HTR-8/SVneo (cell line): ENCODE results near the gene PABPN1.
"Not testable (repeated sequence)": the region's sequence is repeated elsewhere in the genome, so short reads cannot be mapped to it uniquely, and the experiment has no call there.

ENCODE experiments used
- DNase-seq: peaks from one replicate; pipeline ENCODE4 v3.0.0; 2011; ENCODE audit warnings: low spot score, mixed read lengths; ENCODE audit not compliant: insufficient read length
- FAIRE-seq: peaks from 2 replicates; lab custom pipeline; 2011; peaks lifted over from hg19 to GRCh38; lab: Jason Lieb, UNC

PABPN1 gene

DNA sequence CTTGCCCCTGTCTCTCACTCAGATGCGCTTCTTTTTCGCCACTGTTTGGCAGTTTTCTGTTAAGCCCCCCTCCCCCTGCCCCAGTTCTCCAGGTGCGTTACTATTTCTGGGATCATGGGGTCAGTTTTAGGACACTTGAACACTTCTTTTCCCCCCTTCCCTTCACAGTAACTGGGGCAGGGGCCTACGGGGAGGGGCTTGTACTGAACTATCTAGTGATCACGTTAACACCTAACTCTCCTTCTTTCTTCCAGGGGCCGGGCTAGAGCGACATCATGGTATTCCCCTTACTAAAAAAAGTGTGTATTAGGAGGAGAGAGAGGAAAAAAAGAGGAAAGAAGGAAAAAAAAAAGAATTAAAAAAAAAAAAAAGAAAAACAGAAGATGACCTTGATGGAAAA is 3.7 kb downstream of the PABPN1 start:
- DNase-seq, result no peak
- FAIRE-seq, result no peak

DNA sequence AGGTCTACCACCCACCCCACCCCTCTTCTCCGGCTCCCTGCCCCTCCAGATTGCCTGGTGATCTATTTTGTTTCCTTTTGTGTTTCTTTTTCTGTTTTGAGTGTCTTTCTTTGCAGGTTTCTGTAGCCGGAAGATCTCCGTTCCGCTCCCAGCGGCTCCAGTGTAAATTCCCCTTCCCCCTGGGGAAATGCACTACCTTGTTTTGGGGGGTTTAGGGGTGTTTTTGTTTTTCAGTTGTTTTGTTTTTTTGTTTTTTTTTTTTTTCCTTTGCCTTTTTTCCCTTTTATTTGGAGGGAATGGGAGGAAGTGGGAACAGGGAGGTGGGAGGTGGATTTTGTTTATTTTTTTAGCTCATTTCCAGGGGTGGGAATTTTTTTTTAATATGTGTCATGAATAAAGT is 4.5 kb downstream of the PABPN1 start:
- not testable (repeated sequence) for DNase-seq, FAIRE-seq

DNA sequence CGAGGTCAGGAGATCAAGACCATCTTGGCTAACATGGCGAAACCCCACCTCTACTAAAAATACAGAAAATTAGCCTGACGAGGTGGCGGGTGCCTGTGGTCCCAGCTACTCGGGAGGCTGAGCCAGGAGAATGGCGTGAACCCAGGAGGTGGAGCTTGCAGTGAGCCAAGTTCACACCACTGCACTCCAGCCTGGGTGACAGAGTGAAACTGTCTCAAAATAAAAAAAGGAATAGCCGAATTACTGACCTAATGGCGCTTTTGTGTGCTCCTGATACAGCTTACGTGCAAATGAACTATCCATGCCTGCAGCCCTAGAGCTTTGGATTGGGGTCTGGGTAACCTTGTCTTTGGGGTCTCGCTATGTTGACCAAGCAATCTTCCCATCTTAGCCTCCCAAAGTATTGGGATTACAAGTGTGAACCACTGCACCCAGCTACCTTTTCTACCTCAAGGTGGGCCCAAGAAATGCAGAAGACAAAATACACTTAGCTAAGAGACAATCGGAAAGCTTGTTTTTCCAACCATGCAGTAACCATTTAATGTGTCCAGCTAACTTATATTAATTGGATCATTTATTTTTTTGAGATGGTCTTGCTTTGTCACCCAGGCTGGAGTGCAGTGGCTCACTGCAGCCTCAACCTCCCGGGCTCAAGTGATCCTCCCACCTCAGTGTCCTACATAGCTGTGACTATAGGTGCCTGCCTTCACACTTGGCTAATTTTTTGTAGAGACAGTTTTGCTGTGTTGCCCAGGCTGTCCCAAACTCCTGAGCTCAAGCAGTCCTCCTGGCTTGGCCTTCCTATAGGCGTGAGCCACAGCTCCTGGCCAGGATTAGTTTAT is 5.5 kb downstream of the PABPN1 start:
- FAIRE-seq, result no peak
- DNase-seq, result no peak

DNA sequence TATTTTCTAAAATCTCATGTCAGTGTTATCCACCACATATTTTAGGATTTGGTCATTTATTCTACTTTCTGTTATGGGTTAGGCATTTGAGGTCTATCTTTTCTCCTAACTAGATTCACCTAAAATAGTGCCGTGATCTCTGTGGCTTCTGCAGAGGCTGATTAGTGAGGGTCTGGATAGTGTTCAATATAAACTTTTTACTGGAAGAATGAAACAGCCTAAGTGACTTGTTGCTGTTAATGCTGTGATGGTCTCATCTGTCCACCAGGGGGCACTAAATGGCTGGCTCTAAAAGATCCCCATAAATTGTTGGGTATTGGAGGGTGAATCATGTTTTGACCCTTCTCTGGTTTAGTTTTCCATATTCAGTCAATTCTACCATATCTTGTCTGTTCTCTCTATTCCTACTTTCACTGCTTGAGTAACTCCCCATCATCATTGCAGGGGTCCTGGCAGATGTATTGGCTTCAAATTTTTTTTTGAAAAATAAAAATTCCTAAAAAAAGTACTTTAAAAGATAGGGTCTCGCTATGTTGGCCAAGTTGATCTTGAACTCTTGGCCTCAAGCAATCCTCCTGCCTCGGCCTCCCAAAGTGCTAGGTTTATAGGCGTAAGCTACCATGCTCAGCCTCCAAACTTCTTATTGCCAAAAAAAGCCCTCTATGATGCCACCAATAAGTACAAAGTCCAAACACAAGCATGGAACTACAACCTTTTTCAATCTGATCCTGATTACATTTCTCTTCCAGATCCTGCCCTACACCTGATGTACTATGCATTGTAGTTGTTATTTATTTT is 6.9 kb downstream of the PABPN1 start:
- FAIRE-seq (no peak), DNase-seq (peak; percentile 62)

DNA sequence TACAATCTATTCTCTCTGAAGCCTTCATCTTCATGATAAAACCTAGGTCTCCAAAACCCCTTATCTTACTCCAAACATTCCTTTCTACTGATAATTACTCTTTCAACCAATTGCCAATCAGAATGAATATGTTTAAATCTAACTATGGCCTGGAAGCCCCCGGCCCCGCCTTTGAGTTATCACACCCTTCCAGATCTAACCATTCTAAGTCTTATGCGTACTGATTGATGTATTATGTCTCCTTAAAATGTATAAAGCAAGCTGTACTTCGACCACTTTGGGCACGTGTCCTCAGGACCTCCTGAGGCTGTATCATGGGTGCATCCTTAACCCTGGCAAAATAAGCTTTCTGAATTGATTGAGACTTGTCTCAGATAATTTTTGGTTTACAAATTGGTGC is 14.4 kb downstream of the PABPN1 start:
- DNase-seq (no peak), FAIRE-seq (no peak)

DNA sequence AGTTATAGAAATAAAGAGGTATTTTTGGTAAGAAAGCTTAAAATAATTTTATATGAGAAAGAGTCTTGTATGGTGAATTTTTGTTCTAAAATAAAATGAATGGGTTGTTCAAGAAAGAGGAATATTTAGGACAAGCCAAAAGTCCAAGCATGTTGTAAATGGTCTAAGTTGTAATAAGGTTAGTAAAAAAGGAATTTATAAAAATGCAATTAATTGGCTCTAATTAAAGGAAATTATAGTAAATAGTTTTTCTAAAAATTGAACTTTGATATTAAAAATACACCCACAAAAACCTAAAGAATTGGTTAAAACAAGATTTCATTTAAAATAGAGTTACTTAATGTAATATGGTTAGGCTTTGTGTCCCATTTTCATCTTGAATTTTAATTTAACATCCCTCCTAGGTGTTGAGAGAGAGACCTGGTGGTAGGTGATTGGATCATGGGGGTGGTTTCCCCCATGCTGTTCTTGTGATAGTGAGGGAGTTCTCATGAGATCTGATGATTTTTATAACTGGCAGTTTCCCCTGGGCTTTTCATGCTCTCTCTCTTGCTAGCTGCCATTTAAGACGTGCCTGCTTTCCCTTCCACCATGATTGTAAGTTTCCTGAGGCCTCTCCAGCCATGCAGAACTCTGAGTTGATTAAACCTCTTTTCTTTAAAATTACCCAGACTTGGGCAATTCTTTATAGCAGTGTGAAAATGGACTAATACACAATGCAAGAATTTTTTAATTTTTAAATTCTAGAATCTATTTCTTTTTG is 18.4 kb downstream of the PABPN1 start:
- DNase-seq (no peak), FAIRE-seq (no peak)

DNA sequence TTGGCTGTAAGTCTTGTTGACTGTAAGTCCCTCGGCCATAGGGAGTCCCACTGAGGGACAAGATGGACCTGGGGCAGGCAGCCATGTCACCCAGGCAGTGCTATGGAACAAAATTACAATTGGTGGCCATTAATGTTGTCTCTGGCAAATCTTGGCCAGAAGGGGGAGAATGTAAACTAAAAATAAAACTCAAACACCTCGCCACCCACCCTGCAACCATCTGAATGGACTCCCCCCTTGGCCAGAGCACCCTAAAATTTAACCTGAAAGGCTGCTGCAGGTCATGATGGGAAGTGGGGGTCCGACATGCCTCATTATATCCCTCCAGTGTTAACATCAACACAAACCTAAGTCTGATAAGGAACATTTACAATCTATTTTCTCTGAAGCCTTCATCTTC is 23.2 kb downstream of the PABPN1 start:
- FAIRE-seq (no peak), DNase-seq (no peak)

DNA sequence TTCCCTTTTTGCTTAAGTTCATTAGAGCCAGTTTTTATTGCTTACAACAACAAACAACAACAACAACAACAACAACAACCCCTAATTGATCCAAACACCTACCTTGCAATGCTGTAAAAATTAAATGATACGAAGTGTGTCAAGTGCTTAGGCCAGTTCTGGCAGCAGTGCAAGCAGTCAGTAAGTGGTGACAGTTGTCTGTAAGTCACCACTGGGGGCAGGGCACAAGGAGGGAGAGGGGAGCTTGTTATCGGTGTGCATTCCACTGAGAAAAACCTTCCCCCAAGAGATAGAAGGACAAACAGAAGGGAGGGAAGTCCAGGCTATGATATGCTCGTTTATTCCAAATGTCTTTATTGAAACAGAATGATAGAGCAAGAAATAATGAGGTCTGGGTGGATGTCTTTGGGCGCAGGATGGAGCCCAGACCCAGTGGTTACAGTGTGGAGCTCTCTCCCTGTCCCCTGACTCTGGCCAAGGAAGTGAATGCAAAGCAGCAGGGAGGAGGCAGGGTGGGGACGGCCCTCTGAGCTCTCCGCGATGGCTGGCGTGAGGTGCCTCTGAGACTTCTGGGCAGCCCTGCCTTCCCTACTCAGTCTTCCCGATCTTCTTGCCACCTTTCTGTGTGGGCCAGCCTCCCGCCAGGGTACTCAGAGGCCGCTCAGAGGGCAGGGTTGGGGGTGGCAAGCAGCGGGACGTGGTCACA is 24.9 kb downstream of the PABPN1 start:
- DNase-seq, result no peak
- FAIRE-seq, result no peak

DNA sequence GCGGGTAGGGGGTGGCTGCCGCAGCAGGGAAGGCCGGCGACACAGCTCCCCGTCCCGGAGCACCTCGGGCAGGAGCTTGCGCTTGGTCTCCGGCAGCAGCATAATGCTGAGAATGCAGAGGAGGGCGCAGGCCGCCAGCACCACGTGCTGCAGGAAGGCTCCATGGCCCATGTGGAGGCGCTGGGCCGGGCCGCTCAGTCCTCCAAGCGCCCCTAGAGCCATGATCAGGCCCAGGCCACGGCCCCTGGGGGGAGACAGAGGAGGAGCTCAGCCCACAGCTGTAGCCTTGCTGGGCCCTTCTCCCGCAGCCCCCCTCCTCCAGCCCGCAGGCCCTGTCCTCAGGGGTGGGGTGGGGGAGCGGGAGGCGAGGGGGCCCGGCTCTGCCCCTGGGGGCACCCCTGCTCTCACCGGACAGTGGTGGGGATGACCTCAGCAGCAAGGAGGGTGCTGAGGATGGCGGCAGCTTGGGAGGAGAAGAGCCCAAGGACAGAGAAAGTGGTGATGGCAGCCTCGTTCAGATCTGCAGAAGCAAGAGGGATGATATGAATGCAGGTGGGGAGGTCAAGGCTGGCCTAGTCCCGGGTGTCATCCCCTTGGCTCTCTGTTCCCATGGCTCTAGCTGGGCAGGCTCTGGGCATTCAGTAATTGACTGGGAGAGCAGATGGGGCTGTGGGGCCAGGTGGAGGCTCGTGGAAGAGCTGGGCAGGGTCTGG is 25.6 kb downstream of the PABPN1 start:
- DNase-seq (no peak), FAIRE-seq (no peak)

DNA sequence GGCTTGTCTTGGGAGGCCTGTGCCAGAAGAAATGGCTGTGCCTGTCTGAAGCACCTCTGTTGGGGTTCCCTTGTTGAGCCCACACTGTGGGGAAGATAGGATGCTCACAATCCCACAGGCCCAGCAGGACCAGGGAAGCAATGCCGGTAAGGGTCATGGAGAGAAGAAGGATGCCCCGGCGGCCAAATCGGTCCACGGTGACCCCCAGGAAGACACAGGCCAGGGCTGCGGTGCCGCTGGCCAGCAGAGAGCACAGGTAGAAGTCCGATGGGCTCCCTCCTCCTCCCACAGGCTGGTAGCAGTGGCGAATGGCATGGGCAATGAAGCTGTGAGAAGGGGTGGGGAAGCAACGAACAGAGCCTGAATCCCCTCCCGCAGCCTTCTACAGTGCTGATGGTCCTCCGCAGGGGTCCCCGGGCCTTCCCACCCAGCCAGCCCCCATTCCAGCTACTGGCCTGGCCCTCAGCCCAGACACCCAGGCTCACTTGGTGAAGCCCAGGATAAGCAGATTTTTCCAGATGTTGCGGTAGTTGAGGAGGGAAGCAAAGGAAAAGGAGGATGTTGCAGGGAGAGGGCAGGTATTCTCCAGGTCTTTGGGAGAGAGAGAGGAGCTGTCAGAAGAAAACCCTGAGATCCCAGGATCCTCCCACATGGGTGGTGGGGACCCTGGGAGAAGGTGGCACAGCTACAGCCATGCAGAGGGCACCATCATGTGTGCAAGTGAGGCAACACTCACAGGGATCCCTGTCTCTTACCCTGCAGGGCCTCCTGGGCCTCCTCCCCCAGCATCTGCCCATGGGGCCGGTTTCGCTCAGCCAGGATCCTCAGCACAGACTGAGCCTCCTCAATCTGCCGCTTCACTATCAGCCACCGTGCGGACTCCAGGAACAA is 26.4 kb downstream of the PABPN1 start:
- FAIRE-seq (no peak), DNase-seq (no peak)

DNA sequence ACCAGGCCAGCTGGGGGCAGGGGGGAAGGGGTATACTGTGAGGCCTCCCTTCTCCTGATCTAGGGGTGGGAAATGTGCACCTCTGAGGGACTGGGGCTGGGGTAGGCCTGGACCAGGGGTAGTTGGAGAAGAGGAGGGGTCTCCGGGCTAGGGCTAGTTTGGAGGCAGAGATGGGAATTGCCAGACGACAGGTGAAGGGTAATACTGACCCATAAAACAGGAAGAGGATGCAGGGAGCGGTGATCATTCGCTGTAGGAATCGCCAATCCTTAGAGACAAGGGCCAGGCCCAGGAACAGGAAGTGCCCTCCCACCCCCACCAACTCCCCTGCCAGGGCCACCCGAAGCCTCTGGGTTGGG is 27.0 kb downstream of the PABPN1 start:
- FAIRE-seq (no peak), DNase-seq (no peak)

DNA sequence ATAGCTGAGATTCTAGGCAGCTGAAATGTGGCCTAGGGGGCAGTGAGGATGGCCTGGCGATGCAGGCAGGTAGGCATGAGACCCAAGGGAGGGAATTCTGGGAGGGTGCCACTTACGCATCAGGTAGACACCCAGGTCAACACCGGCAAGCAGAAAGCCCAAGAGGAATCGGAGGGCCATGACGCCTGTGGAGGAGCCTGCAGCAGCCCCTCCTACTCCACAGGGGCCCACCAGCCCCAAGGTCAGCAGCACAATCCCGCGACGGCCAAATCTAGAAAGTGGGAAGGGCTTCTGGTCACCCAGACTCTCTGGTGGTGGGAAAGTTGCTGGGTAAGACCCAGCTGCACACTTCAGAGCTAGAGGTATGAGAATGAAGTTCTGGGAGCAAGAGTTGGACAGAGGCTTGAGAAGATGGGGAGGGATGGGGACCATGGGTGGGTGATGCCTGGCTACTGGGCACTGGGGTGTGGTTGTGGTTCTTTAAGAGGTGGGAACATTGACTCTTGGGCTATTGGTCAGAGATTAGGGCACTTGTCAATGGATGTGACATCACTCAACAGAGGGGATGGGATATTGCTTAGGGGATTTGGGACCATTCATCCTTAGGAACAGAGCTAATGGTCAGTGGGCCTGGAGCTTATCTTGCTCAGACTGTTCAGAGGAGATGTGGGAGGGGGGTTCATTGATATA is 28.0 kb downstream of the PABPN1 start:
- DNase-seq (no peak), FAIRE-seq (no peak)

DNA sequence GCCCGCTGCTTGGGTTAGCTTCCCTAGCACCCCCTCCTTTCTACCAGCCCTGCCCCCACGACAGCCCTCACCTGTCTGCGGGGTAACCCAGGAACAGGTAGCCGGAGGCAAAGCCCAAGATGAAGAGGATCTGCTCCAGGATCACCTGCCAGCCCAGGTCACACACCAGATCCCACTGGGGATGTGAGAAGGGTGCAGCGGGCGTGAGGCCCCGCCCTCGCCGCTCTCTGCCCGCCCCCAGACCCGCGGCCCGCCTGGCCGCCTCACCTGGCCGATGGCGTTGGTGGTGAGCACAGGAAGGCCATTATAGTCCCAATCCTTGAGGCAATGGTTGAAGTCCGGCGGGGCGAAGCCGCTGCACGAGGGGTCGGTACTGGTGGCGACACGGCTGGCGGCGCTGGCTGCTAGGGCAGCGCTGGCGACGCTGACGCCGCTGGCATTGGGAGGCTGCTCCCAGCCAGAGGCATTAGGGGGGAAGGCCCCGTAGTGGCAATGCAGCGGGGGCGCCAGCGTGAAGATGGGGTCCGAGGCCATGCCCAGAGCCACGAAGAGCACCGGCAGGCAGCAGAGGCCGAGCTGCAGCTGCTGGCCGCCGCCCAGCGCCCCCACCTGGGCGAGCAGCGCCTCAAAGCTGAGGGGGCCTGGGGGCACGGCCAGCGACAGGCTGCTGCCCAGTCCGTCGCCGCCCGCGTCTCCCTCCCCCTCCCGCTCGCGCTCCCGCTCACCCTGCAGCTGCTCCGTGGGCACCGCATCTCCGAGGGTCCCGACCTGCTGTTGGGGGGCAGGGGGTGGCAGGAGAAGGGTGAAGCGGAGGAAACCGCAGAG is 30.6 kb downstream of the PABPN1 start:
- FAIRE-seq (no peak), DNase-seq (no peak)

DNA sequence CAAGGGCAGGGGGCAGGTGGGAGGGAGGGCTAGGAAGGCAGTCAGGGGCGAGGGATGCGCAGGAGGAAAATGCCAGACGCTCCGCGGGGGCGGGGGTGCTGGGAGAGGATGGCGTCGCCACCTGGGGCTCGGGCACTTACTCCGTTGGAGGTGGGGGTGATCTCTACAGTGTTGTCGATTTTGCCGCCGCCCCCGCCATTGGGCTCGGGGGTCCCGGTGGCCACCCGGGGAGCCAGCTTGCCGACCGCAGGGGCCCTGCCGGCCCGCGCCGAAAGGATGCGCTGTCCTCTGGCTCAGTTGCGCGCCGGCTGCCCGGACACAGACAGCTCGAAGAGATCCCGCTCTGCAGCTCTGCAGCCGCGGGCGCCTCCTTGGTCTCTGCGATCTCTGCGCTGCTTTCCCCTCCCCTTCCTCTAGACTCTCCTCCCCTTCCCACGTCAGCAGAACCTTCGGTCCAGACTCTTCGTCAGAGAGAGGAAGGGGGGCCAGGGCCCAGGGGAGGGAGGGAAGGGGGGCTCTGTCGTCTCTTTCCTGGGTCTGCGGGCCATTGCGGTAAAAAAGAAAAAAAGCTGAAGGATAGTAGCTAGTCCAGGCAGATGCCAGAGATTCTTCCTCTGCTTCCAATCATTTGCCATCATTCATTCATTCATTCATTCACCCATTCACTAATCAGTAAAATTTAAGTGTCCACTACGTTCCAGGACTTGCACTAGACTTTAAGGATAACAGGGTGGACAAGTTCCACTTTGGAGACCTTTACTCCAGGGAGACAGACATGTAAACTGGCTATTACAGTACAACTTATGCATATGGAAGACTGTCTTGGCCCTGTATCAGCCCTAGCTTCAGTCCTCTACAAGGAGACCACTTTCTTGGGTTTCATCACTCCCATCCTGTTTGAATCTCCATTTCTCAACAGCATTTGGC is 31.5 kb downstream of the PABPN1 start, which contains the start of gene SLC22A17:
TSS of gene SLC22A17 (minus strand) at position 382 of the 927 bp plus-strand sequence.
- FAIRE-seq (no peak), DNase-seq (peak; percentile 78)

DNA sequence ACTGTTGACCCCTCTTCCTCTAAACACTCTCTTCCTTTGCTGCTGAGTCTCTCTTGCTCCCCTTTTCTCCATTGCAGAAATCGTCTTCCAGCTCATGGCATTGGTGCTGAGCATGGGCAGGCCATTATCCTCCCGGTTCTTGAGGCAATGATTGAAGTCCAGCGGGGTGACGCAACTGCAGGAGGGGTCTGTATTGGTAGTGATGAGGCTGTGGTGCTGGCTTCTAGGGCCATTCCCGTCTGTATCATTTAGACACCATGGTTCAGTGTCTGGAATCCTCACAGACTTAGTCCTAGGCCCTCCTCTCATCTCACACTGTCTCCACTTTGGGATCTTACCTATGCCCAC is 32.1 kb downstream of the PABPN1 start:
- FAIRE-seq (no peak), DNase-seq (no peak)

DNA sequence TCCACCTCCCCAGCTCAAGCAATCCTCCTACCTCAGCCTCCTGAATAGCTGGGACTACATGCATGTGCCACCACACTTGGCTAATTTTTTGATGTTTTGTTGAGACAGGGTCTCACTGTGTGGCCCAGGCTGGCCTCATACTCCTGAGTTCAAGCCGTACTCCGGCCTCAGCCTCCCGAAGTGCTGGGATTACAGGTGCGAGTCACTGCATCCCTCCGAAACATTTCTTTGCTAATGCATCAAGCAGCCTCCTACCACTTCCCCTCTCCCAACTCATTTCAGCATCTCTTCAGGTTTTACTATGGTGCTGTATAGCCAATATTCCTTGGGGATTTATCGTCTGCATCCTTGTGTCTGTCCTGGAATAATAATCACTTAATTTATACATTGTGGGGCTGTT is 33.7 kb downstream of the PABPN1 start:
- FAIRE-seq, result no peak

More for the DNA sequence above, 33.7 kb downstream of the PABPN1 start:
- DNase-seq, result no peak
